ENCODE measurements around the gene PPP1R3E.

Gene PPP1R3E

GRCh38 chr14:23302290-23303225 lies at the start of gene PPP1R3E:
Gene PPP1R3E, minus strand, starts transcription at chr14:23302859. Its CDS starts 283 bp downstream, at chr14:23302576.
- TF ChIP-seq CTCF (IDR thresholded peaks at IDR 0.05; ENCODE audit: low read depth, low read length), result no peak
- no peak for DNase-seq (ENCODE audit: extremely low read depth, low read depth)

DNA sequence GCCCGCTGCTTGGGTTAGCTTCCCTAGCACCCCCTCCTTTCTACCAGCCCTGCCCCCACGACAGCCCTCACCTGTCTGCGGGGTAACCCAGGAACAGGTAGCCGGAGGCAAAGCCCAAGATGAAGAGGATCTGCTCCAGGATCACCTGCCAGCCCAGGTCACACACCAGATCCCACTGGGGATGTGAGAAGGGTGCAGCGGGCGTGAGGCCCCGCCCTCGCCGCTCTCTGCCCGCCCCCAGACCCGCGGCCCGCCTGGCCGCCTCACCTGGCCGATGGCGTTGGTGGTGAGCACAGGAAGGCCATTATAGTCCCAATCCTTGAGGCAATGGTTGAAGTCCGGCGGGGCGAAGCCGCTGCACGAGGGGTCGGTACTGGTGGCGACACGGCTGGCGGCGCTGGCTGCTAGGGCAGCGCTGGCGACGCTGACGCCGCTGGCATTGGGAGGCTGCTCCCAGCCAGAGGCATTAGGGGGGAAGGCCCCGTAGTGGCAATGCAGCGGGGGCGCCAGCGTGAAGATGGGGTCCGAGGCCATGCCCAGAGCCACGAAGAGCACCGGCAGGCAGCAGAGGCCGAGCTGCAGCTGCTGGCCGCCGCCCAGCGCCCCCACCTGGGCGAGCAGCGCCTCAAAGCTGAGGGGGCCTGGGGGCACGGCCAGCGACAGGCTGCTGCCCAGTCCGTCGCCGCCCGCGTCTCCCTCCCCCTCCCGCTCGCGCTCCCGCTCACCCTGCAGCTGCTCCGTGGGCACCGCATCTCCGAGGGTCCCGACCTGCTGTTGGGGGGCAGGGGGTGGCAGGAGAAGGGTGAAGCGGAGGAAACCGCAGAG lies 49.2 kb upstream of the PPP1R3E start:
- no peak for DNase-seq (ENCODE audit: extremely low read depth, low read depth)

GRCh38 chr14:23349156-23349845 lies 46.6 kb upstream of the PPP1R3E start:
- DNase-seq (ENCODE audit: extremely low read depth, low read depth), result no peak
- TF ChIP-seq CTCF (IDR thresholded peaks at IDR 0.05; ENCODE audit: low read depth, low read length), result no peak

More for the DNA sequence above, 49.2 kb upstream of the PPP1R3E start:
- TF ChIP-seq CTCF (IDR thresholded peaks at IDR 0.05; ENCODE audit: low read depth, low read length), result no peak

GRCh38 chr14:23348297-23348655 lies 45.6 kb upstream of the PPP1R3E start:
- TF ChIP-seq CTCF (IDR thresholded peaks at IDR 0.05; ENCODE audit: low read depth, low read length), result no peak
- no peak for DNase-seq (ENCODE audit: extremely low read depth, low read depth)

GRCh38 chr14:23347406-23348296 lies 45.0 kb upstream of the PPP1R3E start:
- DNase-seq (ENCODE audit: extremely low read depth, low read depth), result no peak
- no peak for TF ChIP-seq CTCF (IDR thresholded peaks at IDR 0.05; ENCODE audit: low read depth, low read length)

DNA sequence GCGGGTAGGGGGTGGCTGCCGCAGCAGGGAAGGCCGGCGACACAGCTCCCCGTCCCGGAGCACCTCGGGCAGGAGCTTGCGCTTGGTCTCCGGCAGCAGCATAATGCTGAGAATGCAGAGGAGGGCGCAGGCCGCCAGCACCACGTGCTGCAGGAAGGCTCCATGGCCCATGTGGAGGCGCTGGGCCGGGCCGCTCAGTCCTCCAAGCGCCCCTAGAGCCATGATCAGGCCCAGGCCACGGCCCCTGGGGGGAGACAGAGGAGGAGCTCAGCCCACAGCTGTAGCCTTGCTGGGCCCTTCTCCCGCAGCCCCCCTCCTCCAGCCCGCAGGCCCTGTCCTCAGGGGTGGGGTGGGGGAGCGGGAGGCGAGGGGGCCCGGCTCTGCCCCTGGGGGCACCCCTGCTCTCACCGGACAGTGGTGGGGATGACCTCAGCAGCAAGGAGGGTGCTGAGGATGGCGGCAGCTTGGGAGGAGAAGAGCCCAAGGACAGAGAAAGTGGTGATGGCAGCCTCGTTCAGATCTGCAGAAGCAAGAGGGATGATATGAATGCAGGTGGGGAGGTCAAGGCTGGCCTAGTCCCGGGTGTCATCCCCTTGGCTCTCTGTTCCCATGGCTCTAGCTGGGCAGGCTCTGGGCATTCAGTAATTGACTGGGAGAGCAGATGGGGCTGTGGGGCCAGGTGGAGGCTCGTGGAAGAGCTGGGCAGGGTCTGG lies 44.2 kb upstream of the PPP1R3E start:
- DNase-seq (ENCODE audit: extremely low read depth, low read depth), result no peak
- no peak for TF ChIP-seq CTCF (IDR thresholded peaks at IDR 0.05; ENCODE audit: low read depth, low read length)
